Right lobe of liver (tissue), 4 donors: ENCODE results near the gene BTF3.

Experiments
- POLR2A ChIP-seq: fragments of 450-650 bp; IDR thresholded peaks from one replicate; pipeline ENCODE4 v1.6.1; 2017; ENCODE audit warnings: antibody characterized with exemption, mild to moderate bottlenecking
- TF ChIP-seq, protein P1 (sequence below), 4 donors: fragments of 200-600 bp in 3 of 4; fragments of 450-650 bp in 1 of 4; IDR thresholded peaks; one replicate each; pipeline versions ENCODE4 v1.5.1 to v1.8.0; 2016 to 2022; ENCODE audit warnings: antibody characterized with exemption in 4 of 4, mild to moderate bottlenecking in 2 of 4
- donor health status: DM: no; HTN: no; CAD: no.
- donor health status: DM: no; HTN: no; CAD: no.
- donor health status: DM: no; HTN: yes; CAD: no.

DNA sequence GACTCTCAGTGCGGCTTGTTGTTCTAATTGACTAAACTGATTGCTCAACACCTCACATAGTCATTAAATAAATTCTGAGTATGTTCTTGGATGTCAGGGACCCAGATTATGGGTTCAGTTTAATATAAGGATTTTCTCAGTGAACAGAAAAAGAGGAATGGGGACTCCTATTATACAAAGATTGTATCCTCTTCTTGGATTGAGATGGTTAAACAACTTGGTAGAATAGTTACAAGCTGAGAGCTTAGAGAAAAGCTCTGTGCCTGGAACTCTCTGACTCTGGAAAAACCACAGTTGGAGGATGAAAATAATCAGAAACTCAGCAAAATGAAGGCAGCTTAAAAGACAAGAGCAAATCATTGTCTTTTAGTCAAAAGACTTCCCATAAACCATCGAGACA is 36.7 kb downstream of the BTF3 start:
- TF ChIP-seq, protein P1, sequence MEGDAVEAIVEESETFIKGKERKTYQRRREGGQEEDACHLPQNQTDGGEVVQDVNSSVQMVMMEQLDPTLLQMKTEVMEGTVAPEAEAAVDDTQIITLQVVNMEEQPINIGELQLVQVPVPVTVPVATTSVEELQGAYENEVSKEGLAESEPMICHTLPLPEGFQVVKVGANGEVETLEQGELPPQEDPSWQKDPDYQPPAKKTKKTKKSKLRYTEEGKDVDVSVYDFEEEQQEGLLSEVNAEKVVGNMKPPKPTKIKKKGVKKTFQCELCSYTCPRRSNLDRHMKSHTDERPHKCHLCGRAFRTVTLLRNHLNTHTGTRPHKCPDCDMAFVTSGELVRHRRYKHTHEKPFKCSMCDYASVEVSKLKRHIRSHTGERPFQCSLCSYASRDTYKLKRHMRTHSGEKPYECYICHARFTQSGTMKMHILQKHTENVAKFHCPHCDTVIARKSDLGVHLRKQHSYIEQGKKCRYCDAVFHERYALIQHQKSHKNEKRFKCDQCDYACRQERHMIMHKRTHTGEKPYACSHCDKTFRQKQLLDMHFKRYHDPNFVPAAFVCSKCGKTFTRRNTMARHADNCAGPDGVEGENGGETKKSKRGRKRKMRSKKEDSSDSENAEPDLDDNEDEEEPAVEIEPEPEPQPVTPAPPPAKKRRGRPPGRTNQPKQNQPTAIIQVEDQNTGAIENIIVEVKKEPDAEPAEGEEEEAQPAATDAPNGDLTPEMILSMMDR (IDR thresholded peaks at IDR 0.05), result no peak
- TF ChIP-seq POLR2A, result no peak
